ENCODE measurements around the gene ST6GALNAC3. TPM values are rescaled to one million over a fixed set of nuclear protein-coding genes. Genes with fewer than 3 reads are reported as not detected.

ST6GALNAC3 gene
- total RNA-seq, 6 experiments from 2014 or later, result 1.00 to 1.7 (median 1.2) TPM

- DNase-seq, result no peak
- Mint-ChIP-seq H3K4me1 (ENCODE audit: low read depth) (peaks cover 14% of the 10 kb centered on the region), H3K9me3 (no peaks in the 10 kb centered on the region), H3K27ac (no peak overlapping the region), H3K4me3 (no peak overlapping the region), H3K27me3 (ENCODE audit: insufficient read depth) (no peaks in the 10 kb centered on the region), H3K36me3 (ENCODE audit: low read depth) (no peaks in the 10 kb centered on the region)
- no peak for TF ChIP-seq CTCF (IDR thresholded peaks at IDR 0.05)
Measured at GRCh38 chr1:76086109-76086508, 11.6 kb downstream of the ST6GALNAC3 start.

GRCh38 chr1:76086597-76086996, 12.1 kb downstream of the ST6GALNAC3 start:
- no peak for TF ChIP-seq CTCF (IDR thresholded peaks at IDR 0.05)
- Mint-ChIP-seq H3K27me3 (ENCODE audit: insufficient read depth) (no peaks in the 10 kb centered on the region), H3K9me3 (no peaks in the 10 kb centered on the region), H3K27ac (no peak overlapping the region), H3K4me1 (ENCODE audit: low read depth) (peaks cover 14% of the 10 kb centered on the region), H3K36me3 (ENCODE audit: low read depth) (no peaks in the 10 kb centered on the region), H3K4me3 (no peak overlapping the region)
- DNase-seq, result no peak

GRCh38 chr1:76090283-76091203, 16.0 kb downstream of the ST6GALNAC3 start:
- no peaks in the 10 kb centered on the region; the same call in 1 of the 2 replicates for H3K27me3 Mint-ChIP-seq (ENCODE audit: insufficient read depth)
- no peaks in the 10 kb centered on the region for H3K36me3 Mint-ChIP-seq (ENCODE audit: low read depth)
- no peaks in the 10 kb centered on the region for H3K9me3 Mint-ChIP-seq
- no peak for TF ChIP-seq CTCF (IDR thresholded peaks at IDR 0.05)
- no peak overlapping the region for H3K4me3 Mint-ChIP-seq
- no peak overlapping the region for H3K27ac Mint-ChIP-seq
- H3K4me1 Mint-ChIP-seq (ENCODE audit: low read depth), result peaks cover 27% of the 10 kb centered on the region
- DNase-seq, result no peak

GRCh38 chr1:76092812-76093211, 18.3 kb downstream of the ST6GALNAC3 start:
- no peak; the same call in 1 of the 2 replicates for TF ChIP-seq CTCF (IDR thresholded peaks at IDR 0.05)
- Mint-ChIP-seq H3K27ac (no peak overlapping the region), H3K4me3 (no peak overlapping the region), H3K4me1 (ENCODE audit: low read depth) (peaks cover 13% of the 10 kb centered on the region), H3K27me3 (ENCODE audit: insufficient read depth) (no peaks in the 10 kb centered on the region; the same call in 1 of the 2 replicates), H3K36me3 (ENCODE audit: low read depth) (no peaks in the 10 kb centered on the region), H3K9me3 (no peaks in the 10 kb centered on the region)
- DNase-seq, result no peak

GRCh38 chr1:76093522-76094312, 19.2 kb downstream of the ST6GALNAC3 start:
- Mint-ChIP-seq H3K9me3 (no peaks in the 10 kb centered on the region), H3K27ac (no peak overlapping the region), H3K27me3 (ENCODE audit: insufficient read depth) (no peaks in the 10 kb centered on the region; the same call in 1 of the 2 replicates), H3K36me3 (ENCODE audit: low read depth) (no peaks in the 10 kb centered on the region), H3K4me3 (no peak overlapping the region), H3K4me1 (ENCODE audit: low read depth) (peaks cover 13% of the 10 kb centered on the region)
- no peak for DNase-seq
- no peak for TF ChIP-seq CTCF (IDR thresholded peaks at IDR 0.05)

All from HFFc6 (cell line).